ENCODE measurements around the gene NAA35. TPM values are rescaled to one million over a fixed set of nuclear protein-coding genes. Genes with fewer than 3 reads are reported as not detected.

Gene NAA35
- polyA plus RNA-seq, 1 of the 3 experiments (the other 2 are of a cell fraction): 9.0 TPM

- Histone ChIP-seq H3K36me3 (replicated peaks in 1 of 2; ENCODE audit: control insufficient read depth in 1 of 2, insufficient read depth in 2 of 2, low read length in 1 of 2) (no peaks in the 10 kb centered on the region), H3K27ac (ENCODE audit: low read depth in 2 of 2, low read length in 1 of 2) (no peak overlapping the region), H3K9ac (no peak overlapping the region), H4K20me1 (ENCODE audit: insufficient read depth) (no peaks in the 10 kb centered on the region), H3K4me2 (no peak overlapping the region), H3K27me3 (ENCODE audit: insufficient read depth) (no peaks in the 10 kb centered on the region), H3K4me1 (ENCODE audit: control insufficient read depth in 1 of 2, insufficient read depth in 2 of 2, low read depth in 1 of 2, low read length in 1 of 2) (no peaks in the 10 kb centered on the region), H3K79me2 (ENCODE audit: insufficient read depth) (no peaks in the 10 kb centered on the region), H3F3A (replicated peaks; ENCODE audit: insufficient read depth) (no peaks in the 10 kb centered on the region), H2AFZ (ENCODE audit: low read depth) (peak overlapping the region; percentile 26; the same call in 1 of the 2 replicates), H3K9me3 (no peaks in the 10 kb centered on the region), H3K4me3 (ENCODE audit: low read depth in 2 of 2, low read length in 1 of 2) (no peak overlapping the region), H3K9me2 (no peaks in the 10 kb centered on the region)
- POLR2A ChIA-PET: no interaction called here
- CTCF ChIA-PET: no interaction called here
- TF ChIP-seq RFX5 (IDR thresholded peaks at IDR 0.05; ENCODE audit: low read length) (no peak), USF2 (IDR thresholded peaks at IDR 0.05; ENCODE audit: borderline replicate concordance, low read depth, low read length) (no peak), POLR2AphosphoS5 (IDR thresholded peaks at IDR 0.05; ENCODE audit: low read depth, low read length) (no peak), GATA2 (CRISPR knock-in tag; IDR thresholded peaks at IDR 0.05) (no peak), GABPA (IDR thresholded peaks at IDR 0.05; ENCODE audit: low read depth) (no peak), CTCF (IDR thresholded peaks at IDR 0.05) (no peak), NRF1 (IDR thresholded peaks at IDR 0.05; ENCODE audit: low read depth, low read length) (no peak), TEAD4 (IDR thresholded peaks at IDR 0.05; ENCODE audit: borderline replicate concordance, insufficient read depth) (no peak), USF1 (IDR thresholded peaks at IDR 0.05; ENCODE audit: borderline replicate concordance, low read depth) (no peak), IRF3 (IDR thresholded peaks at IDR 0.05; ENCODE audit: low read depth, low read length) (no peak), RCOR1 (IDR thresholded peaks at IDR 0.05; ENCODE audit: low read length) (no peak), YY1 (IDR thresholded peaks at IDR 0.05; ENCODE audit: low read depth) (no peak), MAX (IDR thresholded peaks at IDR 0.05; ENCODE audit: low read depth) (no peak), EP300 (IDR thresholded peaks at IDR 0.05; ENCODE audit: borderline replicate concordance in 1 of 2, low read depth in 1 of 2, low read length in 1 of 2) (no peak), CHD2 (IDR thresholded peaks at IDR 0.05; ENCODE audit: low read length, partially characterized antibody) (no peak), FOXM1 (IDR thresholded peaks at IDR 0.05; ENCODE audit: low read depth) (no peak), REST (IDR thresholded peaks at IDR 0.05; ENCODE audit: low read depth, low read length) (no peak)
- DNase-seq: no peak
Observed at GRCh38 chr9:85914108-85914507, 26.8 kb upstream of the NAA35 start.

All from SK-N-SH (cell line).